ENCODE data around the gene KLF7.

KLF7 gene

DNA sequence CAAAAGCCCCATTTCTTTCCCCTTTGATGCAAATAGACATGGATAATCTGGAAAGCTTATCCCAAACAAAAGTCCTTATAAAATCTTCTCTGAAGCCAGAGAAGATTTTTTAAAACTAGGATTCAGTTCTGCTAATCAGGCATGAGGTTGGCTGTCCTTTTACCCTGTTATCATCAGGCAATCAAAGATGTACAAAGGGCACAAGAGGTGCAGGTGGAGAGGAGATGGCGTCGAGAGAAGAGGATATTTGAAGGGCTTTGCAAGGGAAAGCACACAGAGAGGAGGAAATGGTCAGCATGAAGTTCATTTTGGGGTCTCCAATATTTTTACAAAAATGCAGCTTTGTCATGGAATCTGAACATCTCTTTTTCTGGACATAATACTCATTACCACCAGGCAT lies 88.5 kb downstream of the KLF7 start:
- no peak overlapping the region for H3K27ac ChIP-seq
- TF ChIP-seq, protein P1, sequence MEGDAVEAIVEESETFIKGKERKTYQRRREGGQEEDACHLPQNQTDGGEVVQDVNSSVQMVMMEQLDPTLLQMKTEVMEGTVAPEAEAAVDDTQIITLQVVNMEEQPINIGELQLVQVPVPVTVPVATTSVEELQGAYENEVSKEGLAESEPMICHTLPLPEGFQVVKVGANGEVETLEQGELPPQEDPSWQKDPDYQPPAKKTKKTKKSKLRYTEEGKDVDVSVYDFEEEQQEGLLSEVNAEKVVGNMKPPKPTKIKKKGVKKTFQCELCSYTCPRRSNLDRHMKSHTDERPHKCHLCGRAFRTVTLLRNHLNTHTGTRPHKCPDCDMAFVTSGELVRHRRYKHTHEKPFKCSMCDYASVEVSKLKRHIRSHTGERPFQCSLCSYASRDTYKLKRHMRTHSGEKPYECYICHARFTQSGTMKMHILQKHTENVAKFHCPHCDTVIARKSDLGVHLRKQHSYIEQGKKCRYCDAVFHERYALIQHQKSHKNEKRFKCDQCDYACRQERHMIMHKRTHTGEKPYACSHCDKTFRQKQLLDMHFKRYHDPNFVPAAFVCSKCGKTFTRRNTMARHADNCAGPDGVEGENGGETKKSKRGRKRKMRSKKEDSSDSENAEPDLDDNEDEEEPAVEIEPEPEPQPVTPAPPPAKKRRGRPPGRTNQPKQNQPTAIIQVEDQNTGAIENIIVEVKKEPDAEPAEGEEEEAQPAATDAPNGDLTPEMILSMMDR (IDR thresholded peaks at IDR 0.05), result no peak
- TF ChIP-seq ZFX (IDR thresholded peaks at IDR 0.05; ENCODE audit: borderline replicate concordance), result no peak

DNA sequence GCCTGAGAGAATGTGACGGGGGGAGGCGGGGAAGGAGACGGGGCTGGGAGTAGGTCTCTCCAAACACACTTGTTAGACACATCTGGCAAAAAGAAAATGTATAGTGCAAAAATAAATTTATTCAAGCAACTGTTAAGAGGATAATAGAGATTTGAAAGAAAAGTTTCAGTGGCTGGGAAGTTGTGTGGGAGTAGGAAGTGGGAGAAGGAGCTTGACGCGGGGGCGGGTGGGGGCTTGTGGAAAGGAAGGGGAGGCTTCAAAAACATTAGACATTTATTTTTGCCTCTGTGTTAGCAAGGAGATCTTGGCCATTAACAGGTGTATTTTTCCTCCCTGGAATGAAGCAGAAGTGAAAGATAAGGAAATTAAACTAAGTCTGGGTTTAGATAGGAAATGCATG lies 90.3 kb downstream of the KLF7 start:
- TF ChIP-seq ZFX (IDR thresholded peaks at IDR 0.05; ENCODE audit: borderline replicate concordance), result no peak
- TF ChIP-seq, protein P1 (IDR thresholded peaks at IDR 0.05), result no peak
- H3K27ac ChIP-seq, result no peak overlapping the region

DNA sequence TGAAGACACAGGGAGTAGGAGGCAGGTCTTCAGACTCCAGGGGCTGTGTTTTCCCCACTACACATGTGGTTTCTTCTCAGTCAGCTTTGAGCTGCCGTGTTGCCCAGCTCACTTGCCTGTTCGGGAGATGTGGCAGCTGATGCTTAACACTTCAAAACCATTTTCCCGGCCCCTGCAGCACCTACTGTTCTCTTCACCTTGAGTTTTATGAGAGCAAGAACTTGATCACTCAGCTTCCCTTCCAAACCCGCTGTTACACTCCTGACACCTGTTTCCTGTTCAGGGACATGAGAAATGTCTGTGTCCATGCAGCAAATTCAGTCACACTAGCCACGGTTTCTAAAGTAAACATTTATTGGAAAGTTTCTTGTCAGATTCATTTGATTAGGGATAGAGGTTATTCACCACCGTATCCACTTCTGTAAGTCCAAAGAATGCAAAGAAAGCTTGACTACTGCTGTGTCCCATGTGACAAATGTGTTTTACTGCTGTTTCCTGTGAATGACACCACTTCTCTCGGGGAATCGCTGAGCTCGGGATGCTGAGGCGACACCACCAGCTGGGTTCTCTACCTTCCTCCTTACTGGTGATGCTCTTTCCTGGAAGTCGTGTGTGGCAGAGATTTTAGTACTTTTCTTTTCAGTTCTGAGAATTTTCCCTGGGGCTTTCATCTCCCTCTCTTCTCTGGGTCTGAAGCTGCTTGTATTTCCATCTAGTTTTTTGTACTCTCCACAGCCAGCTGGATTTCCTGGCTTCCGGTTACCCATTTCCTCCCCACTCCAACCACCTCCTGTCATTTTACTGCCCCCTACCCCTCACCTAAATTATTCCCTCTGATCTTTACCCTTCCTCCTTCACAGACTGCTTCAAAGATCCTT lies 91.7 kb downstream of the KLF7 start:
- TF ChIP-seq ZFX (IDR thresholded peaks at IDR 0.05; ENCODE audit: borderline replicate concordance), result no peak
- TF ChIP-seq, protein P1 (IDR thresholded peaks at IDR 0.05), result no peak
- 0 out of 2 replicates have a peak overlapping the region, but pooled peaks have one; percentile 6 for H3K27ac ChIP-seq

DNA sequence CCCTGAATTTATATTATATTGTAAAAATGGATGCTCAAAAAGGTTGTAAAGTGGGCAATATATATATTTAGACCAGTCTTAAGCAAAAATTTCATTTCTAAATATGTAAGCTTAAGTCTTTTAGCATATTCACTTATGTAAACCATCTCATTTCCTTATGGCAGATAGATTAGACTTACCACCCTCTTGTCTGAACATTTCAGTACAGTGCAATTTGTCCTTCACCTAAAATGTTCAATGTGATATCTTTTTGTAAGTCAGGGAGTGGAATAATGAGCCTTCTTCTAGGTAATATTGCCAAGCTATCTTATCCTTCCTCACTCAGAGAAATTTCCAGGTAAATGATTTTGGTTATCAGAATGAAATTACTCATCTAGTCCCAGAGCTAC lies 92.3 kb downstream of the KLF7 start:
- TF ChIP-seq, protein P1 (IDR thresholded peaks at IDR 0.05), result no peak
- no peak for TF ChIP-seq ZFX (IDR thresholded peaks at IDR 0.05; ENCODE audit: borderline replicate concordance)
- 0 out of 2 replicates have a peak overlapping the region, but pooled peaks have one; percentile 6 for H3K27ac ChIP-seq

DNA sequence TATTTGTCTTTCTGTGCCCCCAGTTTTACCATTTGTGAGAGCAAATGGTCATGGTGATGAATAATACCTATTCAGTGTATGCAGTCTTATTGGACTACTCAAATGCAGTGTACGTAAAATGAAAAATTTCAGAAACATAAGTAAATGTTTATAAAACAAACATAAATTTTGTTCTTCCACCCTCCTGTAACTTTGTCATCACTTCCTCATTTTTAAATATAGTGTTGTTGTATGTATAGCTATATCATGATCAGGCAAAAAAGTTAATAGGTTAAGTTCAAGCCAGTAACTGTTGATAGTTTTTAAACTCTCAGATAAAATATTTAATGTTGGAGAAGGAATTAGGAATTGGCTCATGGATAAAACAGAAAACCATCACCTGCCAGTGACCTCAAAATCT lies 93.2 kb downstream of the KLF7 start:
- no peak overlapping the region for H3K27ac ChIP-seq

DNA sequence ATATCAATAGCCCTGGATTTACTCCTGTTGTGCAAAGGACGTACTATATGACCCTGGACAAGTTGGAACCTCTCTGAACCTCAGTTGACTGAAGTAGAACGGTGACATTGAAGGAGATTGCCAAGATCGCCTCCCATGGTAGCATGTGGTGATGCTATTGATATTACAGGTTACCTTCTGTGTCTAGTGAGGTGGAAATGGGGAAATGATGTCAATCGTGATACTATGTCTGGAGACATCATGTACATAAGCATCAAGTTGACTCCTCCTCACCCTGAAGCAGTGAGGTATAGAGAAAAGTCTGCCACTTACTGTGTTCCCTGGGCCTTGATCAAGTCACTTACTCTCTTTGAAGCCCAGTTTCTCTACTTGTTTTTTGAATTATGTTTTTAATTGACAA lies 93.9 kb downstream of the KLF7 start:
- TF ChIP-seq, protein P1 (IDR thresholded peaks at IDR 0.05), result no peak
- no peak for TF ChIP-seq ZFX (IDR thresholded peaks at IDR 0.05; ENCODE audit: borderline replicate concordance)

More for the DNA sequence above, 93.2 kb downstream of the KLF7 start:
- TF ChIP-seq, protein P1 (IDR thresholded peaks at IDR 0.05), result no peak
- no peak for TF ChIP-seq ZFX (IDR thresholded peaks at IDR 0.05; ENCODE audit: borderline replicate concordance)

DNA sequence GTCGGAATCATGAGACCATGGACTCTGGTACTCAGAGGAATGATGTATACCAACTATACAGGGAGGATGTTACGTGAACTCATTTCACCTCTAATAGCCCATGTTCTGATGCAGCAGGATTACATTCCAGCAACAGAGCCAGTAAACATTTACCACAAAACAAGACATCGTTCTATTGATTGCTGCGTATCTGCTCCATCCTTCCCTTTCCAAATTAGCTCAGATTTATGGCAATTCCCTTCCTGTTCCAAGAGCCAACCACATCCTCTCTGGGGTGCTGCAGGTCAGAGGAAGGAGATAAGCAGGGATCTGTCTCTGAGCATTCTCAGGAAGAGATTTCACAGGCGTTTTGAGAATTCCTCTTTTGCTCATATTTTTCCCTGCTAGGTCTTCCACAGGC lies 98.3 kb downstream of the KLF7 start:
- H3K27ac ChIP-seq, result no peak overlapping the region
- TF ChIP-seq, protein P1 (IDR thresholded peaks at IDR 0.05), result no peak
- no peak for TF ChIP-seq ZFX (IDR thresholded peaks at IDR 0.05; ENCODE audit: borderline replicate concordance)

More for the DNA sequence above, 93.9 kb downstream of the KLF7 start:
- no peak overlapping the region for H3K27ac ChIP-seq

Measured in 22Rv1 (cell line).